HG02610 (cell line): ENCODE measurements around the gene GHRL.

Source experiments
- ATAC-seq: cut with Tn5 transposase; IDR thresholded peaks from one replicate; pipeline ENCODE4 v1.9.1; 2021; ENCODE audit warnings: mild to moderate bottlenecking, moderate library complexity; ENCODE audit not compliant: unreplicated experiment

GHRL gene

GRCh38 chr3:10328460-10329071 lies 35.8 kb upstream of the GHRL start:
- no peak for ATAC-seq

GRCh38 chr3:10327592-10327991 lies 34.8 kb upstream of the GHRL start:
- ATAC-seq: no peak

- ATAC-seq: no peak
These were observed 29.6 kb upstream of the GHRL start for GRCh38 chr3:10322352-10322710.

GRCh38 chr3:10321630-10322351 lies 29.0 kb upstream of the GHRL start:
- no peak for ATAC-seq

GRCh38 chr3:10320320-10320677 lies 27.6 kb upstream of the GHRL start:
- ATAC-seq: no peak

- no peak for ATAC-seq
These were observed 27.1 kb upstream of the GHRL start for GRCh38 chr3:10319804-10320203.

- no peak for ATAC-seq
These were observed 26.5 kb upstream of the GHRL start for GRCh38 chr3:10319251-10319650.

- ATAC-seq: no peak
These were observed 25.2 kb upstream of the GHRL start for GRCh38 chr3:10317961-10318350.

- ATAC-seq: no peak
These were observed 24.7 kb upstream of the GHRL start for GRCh38 chr3:10317311-10317960.

- no peak for ATAC-seq
These were observed 23.1 kb upstream of the GHRL start for GRCh38 chr3:10315771-10316344.

- ATAC-seq: no peak
These were observed 22.4 kb upstream of the GHRL start for GRCh38 chr3:10315101-10315500.

GRCh38 chr3:10312861-10313260 lies 20.1 kb upstream of the GHRL start:
- no peak for ATAC-seq

GRCh38 chr3:10312391-10312790 lies 19.6 kb upstream of the GHRL start:
- ATAC-seq: no peak

GRCh38 chr3:10311710-10312109 lies 19.0 kb upstream of the GHRL start:
- no peak for ATAC-seq

GRCh38 chr3:10310578-10310977 lies 17.8 kb upstream of the GHRL start:
- no peak for ATAC-seq

GRCh38 chr3:10309736-10310135 lies 17.0 kb upstream of the GHRL start:
- ATAC-seq: no peak

- no peak for ATAC-seq
These were observed 15.9 kb upstream of the GHRL start for GRCh38 chr3:10308678-10309077.

GRCh38 chr3:10306156-10306555 lies 13.4 kb upstream of the GHRL start:
- ATAC-seq: no peak

- no peak for ATAC-seq
These were observed 12.7 kb upstream of the GHRL start for GRCh38 chr3:10305331-10305902.

- ATAC-seq: no peak
These were observed 12.2 kb upstream of the GHRL start for GRCh38 chr3:10304905-10305304.

GRCh38 chr3:10303785-10304184 lies 11.0 kb upstream of the GHRL start:
- no peak for ATAC-seq

GRCh38 chr3:10303105-10303504 lies 10.4 kb upstream of the GHRL start:
- ATAC-seq: no peak
